Measurements from ENCODE around the gene ARMC2.
"Not testable (repeated sequence)": the region's sequence is repeated elsewhere in the genome, so short reads cannot be mapped to it uniquely, and the experiment has no call there.

Gene ARMC2

DNA sequence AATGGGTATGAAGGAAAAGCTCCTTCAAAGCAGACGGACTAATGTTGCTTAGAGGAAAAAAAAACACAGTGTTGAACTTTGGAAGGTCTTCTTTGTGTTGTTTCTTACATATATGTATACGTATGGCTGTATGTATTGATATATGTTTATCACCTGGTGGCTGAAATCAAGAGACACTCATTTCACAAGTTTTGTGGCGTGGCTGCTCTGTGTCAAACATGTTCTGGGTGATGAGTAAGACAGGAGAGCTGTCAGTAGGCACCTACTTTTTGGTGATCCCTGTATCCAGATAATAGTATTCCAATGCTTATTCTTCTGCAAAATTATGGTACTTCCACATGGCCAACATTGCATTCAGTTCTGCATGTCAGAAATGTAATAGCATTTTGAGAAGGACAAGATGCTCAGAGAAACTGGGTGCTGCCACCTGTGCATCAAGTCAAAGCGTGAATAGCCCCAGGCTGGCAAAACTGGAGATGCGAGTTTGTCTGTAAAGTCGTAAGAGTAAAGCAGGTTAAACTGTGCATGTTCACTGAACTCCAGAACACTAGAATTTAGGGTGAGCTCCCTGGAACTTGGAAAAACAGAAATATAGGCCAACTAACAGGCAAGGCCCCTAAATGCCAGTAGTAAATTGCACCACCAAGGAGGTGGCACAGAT is 67.9 kb downstream of the ARMC2 start:
- DNase-seq (ENCODE audit: low read depth, low spot score): no peak

DNA sequence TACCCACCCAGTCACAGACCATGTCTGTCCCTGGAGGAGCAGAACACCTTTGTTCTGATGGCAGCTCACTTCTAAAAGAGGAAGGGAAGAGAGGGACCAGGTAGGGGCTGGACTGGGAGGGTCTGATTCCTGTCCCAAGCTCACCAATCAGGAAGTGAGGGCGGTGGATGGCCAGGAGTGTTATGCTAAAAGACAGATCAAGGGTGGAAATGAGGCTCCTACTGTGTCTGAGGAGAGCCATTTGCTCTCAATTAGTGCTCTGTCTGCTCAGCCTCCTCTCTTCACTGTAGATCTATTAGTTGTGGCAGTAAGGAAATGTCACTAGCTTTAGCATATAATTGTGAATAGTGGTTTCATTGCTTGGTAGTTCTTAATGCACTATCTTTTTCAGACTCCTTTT is 72.5 kb downstream of the ARMC2 start:
- no peak for DNase-seq (ENCODE audit: low read depth, low spot score)

DNA sequence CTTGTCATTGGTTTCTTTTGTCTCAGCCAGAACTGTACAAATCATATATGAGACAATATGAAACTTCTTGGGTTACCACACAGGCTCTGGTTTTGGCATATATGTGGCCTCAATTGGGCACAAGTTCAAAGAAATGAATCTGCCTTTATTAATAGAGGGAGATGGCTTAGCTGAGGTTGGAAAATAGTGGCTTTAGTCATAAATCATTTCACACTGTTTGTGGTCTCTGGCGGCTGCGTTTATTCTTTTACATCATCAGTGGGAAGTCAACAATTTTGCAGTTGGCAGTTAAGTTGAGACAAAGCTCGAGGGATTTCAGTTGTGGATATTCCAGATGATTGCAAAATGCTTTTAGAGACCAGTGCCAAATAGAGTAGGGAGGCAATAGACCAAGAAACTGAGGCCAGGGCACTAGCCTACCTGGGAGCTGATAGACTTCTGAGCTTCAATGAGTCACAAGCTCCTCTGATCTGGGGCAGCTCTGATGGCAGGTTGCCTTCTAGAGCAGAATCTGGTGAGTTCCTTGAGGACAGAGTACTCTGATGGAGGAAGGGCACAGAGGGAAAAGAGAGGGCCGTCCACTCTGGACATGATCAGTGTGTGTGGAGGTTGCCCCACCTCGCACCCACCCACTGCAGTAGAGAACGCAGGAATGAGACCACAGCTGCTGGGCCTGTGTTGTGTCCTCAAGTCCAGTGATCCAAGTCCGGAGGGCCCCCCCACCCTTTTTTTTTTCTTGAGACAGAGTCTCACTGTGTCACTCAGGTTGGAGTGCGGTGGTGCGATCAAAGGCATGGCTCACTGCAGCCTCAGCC is 73.5 kb downstream of the ARMC2 start:
- DNase-seq (ENCODE audit: low read depth, low spot score): no peak

DNA sequence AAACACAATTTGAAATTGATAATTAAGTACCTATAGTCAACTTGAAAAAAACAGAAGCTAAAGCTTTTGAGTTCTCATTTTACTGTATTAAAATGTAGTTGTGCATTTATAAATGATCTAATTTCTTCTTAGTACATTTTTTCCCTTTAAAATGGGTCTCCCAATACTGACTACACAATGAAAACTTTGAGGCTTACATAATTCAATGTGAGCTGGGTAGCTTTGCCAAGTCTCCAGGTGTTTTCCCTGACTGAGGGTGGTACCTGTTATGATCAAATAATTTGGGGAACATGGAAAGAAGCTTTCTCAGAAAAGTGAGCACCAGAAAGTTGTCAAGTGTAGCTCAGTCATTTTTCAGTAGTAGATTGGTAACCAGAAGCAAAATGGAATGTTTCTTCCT is 74.3 kb downstream of the ARMC2 start:
- no peak for DNase-seq (ENCODE audit: low read depth, low spot score)

DNA sequence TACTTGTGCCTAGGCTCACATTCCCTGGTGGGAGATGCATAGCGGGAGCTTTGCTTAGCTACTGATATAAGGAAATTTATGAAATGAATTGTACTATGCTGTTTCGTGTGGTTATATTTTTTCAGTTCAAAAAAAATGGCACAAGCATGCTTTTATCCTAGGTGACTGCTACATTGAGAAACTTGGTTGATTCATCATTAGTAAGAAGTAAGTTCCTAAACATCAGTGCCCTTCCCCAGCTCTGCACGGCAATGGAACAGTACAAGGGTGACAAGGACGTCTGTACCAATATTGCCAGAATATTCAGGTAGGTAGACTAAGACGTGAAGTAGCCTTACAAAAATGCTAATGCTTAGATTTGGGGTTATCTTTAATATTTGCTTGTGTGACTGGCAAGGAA is 79.7 kb downstream of the ARMC2 start:
- DNase-seq (ENCODE audit: low read depth, low spot score): no peak

DNA sequence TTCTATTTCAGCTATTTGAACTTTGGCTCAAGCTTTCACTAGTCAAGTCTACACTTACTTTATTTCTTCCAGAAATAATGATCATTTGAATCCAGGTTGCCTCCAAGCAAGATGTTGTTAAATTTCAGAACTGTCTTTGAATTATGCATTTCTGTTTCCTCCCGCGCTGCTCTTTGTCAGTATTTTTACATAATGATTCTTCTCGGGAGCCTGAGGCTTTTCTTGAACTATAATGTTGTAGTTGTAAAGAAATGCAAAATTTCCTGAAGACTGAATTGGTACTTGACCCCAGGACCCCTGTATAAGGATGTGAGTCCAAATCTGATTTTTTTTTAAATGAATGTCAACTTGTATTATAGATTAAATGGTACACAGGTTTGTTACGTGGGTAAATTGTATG is 80.4 kb downstream of the ARMC2 start:
- no peak for DNase-seq (ENCODE audit: low read depth, low spot score)

DNA sequence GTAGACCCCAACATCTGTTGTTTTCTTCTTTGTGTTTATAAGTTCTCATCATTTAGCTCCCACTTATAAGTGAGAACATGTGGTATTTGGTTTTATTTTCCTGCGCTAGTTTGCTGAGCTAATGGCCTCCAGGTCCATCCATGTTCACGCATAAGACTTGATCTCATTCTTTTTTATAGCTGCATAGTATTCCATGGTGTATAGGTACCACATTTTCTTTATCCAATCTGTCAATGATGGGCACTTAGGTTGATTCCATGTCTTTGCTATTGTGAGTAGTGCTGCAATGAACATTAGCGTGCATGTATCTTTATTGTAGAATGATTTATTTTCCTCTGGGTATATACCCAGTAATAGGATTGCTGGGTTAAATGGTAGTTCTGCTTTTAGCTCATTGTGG is 82.9 kb downstream of the ARMC2 start:
- DNase-seq (ENCODE audit: low read depth, low spot score): not testable (repeated sequence)

DNA sequence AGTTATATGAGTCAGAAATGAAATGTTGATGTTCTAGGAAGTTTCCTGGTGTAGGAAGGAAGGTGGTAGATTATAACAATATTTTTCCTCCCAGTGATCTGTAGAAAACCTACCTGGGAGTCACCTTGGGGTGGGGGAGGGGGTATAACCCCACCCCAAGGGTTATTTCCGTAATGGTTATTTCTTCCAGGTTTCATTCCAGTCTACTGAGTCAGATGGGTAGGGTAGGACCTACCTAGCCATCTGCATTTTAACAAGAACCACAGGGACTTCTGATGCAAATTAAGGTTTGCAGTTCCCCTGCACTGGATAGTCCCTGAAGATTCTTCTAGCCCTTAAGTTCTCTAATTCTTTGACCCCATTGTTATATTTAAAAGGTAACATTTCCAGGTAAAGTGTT is 88.9 kb downstream of the ARMC2 start:
- no peak for DNase-seq (ENCODE audit: low read depth, low spot score)

DNA sequence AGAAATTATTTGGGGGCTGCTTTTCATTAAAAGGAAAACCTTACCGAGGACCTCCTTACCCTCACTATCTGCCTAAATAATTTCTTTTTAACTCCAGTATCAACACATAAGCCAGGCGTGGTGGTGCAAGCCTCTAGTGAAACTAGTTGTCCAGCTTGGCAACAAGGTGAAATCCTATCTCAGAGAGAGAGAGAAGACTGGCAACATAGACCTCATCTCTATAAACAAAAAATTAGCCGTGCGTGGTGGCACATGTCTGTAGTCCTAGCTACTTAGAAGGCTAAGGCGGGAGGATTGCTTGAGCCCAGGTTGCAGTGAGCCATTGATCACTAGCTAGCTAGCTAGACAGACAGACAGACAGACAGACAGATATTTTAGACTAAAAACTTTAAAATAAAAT is 92.5 kb downstream of the ARMC2 start:
- DNase-seq (ENCODE audit: low read depth, low spot score): no peak

DNA sequence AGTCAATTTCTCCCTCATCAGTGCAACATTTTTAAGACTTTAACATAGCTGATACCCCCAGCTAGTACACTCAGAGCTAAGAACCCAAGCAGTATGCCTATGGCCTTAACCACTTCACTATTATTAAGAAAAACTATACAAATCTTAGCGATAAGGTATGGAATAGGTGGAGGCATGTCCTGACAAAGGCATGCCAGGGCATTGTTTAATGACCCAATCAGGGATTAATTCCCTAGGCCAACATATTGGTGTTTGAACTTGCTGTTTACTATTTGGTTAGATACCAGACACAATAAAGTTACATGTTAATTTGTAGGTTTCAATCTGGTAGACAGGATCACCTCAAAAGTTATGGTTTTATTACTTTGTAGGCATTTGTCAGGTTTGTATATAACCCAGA is 93.1 kb downstream of the ARMC2 start:
- no peak for DNase-seq (ENCODE audit: low read depth, low spot score)

DNA sequence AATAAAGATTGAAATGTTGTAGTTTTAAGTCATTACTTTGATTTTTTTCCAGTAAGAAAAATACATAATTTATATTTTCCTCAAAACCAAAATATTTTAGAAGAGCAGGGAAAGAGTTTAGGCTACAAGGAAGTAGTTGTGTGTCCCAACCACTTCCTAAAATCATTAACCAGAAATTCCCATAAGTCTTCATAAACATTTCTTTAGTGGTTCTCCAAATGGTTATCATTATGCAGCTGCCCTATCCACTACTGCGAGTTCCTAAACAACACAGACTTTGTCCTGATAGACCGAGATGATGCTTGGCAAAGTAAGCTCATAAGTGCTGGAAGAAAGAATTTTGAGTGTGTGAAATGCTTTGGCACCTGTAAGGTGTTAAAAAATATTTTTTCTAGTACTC is 93.6 kb downstream of the ARMC2 start:
- no peak for DNase-seq (ENCODE audit: low read depth, low spot score)

DNA sequence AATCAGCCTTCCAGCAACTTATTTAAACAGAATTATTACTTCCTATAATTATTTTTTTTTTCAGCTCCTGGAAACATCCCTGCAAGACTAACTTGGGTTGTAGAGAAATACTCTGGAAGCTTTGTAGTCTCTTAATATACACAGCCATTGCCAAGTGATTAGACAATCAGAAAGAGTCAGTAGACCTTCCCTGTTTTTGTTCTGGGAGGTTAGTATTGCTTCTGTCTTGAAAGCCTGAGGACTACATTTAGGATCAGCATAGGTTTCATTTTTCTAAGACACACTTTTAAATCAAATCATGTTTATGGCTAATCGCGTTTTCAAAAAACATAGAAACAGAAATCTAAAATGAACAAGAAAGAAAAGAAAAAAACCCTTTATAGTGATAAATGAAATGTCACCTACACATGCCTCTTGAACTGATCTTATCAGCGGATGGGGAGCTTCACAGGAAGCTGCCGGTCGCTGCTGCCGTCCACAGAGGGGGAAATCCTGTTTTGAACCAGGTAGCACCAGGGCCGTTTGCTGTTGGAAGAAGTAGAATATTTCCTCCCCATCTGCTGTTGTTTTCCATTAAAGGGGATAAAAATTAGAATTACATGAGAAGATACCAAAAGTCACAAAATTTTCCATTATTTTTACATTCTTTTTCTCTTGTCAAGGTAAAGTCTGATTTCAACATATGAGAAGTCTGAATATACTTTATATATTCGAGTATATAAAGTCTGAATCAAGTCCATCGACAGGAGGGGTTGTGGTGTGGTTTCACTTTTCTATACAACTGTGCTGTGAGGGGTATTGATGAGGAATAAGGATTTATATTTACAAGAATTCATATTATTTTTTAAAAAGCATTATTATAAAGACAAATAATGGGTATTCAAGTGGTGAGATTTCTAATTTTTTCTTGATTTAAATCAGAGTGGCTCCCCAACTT is 94.6 kb downstream of the ARMC2 start:
- peak; percentile 34 for DNase-seq (ENCODE audit: low read depth, low spot score)

DNA sequence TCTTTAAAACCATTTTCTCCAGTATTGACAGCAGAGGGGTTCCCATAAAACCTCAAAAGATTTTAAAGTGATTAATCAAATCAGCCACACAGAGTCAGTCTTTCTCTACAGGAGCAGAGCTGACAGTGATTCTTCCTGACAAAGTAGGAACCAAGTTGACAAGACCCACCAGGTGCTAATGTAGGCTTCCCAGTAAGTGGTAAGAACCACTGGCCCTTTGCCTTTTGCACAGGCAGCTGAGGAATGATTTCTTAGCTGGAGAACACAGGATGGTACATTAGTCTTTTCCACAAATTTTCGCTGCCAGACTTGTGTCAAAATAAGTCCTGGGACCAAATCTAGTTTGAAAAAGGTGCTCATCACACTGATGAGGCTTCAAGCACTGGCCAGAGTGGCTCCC is 95.8 kb downstream of the ARMC2 start:
- no peak for DNase-seq (ENCODE audit: low read depth, low spot score)

DNA sequence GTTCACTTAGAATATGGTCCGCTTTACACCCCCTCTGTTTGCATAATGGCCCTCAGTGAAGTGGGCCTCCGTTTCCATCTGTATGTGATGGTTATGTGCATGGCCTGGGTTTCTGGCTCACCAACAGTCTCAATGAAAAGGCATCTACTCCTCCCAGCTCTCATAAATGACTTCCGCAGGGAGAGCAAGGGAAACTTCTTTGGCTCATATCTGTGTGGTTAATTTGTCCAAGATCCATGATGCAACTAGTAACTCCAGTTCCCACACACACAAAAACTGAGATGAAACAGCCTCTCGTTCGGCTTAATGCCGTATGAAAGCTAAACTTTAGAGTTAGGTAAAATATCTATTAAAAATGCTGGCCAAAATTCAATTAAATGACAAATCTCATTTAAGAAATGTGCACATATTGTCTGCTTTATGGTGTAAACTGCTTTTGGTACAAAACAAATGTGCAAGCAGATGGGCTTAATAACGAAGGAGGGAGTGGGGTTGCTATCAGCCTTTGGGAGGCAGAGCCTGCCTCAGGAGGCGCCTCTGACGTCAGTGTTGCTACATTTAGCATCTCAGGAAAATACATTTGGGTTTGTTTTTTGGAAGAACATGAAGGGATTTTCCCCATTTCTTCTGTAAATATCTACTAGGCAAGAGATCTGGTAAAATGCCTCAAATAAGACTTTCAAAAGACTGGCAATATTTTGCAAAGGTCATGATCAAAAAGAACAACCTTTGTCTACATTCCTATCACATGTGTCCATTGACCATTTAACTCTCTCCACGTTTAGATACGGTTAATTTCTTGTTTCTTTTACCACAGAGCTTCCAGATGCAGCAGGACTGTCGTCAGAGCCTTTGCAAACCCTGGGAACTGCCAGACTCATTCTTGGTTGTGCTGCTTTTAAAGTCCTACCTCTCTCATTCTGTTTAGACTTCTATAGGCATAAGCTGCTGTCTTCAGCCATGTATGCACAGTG is 96.8 kb downstream of the ARMC2 start:
- no peak for DNase-seq (ENCODE audit: low read depth, low spot score)

DNA sequence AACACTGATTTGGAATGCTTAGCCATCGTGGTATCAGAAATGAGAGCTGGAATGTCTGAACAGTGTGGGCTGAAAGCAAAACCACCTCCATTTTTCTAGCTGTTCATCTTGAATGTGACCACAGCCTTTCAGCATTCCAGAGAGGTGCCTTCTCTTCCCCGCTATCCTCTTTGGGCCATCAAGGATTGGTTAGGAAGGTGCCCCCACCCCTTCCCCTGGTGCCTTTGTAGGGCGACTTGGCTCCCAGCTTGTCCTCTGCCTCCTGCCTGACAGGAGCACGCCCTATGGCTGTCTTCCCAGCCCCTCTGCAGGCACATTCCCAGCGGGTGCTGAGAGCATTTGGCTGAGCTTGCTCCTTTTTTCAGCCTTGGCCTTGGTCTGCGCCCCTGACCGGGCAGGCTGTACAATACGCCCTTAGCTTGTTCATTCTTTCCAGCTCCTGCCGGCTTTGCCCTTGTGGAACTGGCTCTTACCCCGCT is 97.5 kb downstream of the ARMC2 start:
- DNase-seq (ENCODE audit: low read depth, low spot score): no peak

DNA sequence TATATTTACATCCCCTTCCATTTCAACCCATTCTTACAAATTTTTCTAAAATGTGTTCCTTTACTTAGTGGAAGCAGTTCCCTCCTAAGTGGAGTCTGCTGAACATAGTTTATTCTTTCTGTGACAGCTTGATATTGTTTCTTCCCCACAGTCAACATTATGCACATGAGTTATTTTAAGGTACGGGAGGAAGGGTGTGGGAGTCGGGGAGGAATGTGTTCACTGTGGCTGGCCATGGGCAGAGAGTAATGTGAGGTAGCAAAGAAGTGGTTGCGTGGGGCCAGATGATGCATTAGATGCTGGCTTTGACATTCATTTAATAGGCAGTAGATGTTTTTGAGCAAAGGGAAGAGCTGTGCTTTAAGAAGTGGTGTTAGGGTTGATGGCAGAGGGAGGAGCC is 98.5 kb downstream of the ARMC2 start:
- no peak for DNase-seq (ENCODE audit: low read depth, low spot score)

DNA sequence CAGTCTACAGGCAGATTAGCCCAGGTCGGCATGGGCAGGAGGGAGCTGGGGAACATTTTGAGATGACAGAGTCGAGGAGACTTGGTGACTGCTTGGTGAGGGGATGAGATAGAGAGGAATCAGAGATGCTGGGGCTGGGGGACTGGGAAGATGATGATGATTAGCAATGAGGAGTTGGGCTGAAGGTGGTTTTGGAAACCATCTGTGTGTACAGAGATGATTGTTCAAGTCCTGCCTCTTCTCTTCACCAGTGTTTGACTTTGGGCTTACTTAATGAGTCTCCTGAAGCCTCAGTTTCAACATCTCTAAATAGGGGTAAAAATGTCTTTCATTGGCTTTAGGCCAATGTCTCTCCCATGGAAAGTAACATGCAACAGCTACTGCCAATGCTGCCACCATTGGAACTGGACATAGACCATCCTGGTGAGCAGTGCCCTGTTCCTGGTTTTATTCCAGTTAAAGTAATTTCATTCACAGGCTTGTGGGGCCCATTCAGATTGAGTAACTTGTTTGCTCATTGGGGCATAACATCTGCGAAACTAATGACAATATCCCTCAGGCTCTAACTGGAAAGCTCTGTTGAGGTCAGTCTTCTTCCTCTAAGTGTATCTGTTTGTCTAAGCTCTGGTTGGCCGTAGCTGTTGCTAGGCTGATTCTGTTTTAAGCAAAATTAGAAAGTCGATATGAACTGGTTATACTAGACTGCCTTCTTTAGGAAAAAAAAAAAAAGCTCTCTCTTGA is 99.1 kb downstream of the ARMC2 start:
- no peak for DNase-seq (ENCODE audit: low read depth, low spot score)

DNA sequence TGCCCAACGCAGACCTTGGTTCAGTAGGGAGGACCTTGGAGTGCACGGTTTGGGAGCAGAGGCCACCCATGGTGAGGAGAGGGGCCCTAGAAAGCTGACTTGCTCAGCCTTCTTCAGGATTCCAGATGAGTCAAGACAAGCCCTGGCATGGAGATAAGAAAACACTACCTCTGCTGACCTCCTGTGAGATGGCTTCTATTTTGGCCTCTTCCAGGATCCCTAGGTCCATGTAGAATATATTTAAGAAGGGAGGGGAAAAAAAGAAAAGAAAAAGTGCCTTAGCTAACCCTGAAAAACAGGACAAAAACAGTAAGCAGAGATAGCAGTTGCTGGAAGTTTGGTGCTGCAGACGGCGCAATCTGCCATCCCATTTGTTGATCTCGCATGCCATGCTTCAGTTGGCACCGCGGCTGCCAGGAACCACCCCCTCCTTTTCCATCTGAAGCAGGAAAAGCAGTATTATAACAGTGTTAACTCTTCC is 100.0 kb downstream of the ARMC2 start:
- no peak for DNase-seq (ENCODE audit: low read depth, low spot score)

DNA sequence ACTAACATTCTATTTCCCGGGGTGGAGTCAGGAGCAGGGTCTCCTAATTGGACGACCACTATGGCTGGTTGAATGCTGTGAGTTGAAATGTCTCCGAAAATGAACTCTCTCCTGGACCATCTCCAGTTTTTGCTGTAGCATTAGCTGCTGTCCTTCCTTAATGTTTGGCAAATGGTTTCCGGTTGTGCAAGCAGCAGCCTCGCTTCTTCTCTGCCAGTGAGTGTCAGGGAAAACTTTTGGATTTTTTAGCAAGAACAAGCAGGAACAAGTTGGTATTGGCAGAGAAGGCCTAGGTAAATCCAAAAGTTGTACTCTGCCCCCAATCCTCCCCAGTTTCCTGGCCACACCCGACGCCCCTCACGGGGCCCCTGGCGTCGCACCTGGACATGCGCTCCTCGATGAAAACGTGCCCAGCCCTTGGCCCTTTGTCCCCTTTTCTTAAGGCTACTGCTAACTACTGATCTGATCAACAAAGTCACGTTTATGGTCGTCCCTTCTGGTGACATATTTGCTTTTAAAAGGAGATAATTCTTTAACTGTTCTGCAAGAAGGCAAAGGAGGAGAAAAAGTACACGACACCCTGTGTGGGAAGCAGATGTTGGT is 103.2 kb downstream of the ARMC2 start:
- no peak for DNase-seq (ENCODE audit: low read depth, low spot score)
